Measurements from ENCODE around the gene SNF8. TPM values are rescaled to one million over a fixed set of nuclear protein-coding genes. Genes with fewer than 3 reads are reported as not detected.

SNF8 gene
- total RNA-seq, 1 donor from 2014 or later = 104 TPM

DNA sequence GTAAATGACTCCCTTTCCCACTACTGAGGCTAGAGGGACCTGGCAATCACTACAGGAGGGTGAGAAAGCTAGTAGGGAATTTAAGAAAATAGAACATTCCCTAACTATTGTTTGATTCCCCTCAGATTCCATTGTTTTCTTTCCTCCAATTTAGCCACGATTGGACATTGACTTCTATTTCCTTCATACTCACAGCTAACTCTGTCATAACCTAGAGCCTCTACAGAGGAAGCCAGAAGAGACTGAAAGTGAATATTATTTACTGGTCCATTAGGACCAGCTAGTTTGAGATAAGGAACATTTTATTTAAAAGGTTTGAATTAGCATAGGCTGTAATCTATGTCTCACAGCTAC lies 14.9 kb downstream of the SNF8 start:
- peak in 1 of 2 donors; percentile 13 for DNase-seq (ENCODE audit: low read depth in 2 of 2)

DNA sequence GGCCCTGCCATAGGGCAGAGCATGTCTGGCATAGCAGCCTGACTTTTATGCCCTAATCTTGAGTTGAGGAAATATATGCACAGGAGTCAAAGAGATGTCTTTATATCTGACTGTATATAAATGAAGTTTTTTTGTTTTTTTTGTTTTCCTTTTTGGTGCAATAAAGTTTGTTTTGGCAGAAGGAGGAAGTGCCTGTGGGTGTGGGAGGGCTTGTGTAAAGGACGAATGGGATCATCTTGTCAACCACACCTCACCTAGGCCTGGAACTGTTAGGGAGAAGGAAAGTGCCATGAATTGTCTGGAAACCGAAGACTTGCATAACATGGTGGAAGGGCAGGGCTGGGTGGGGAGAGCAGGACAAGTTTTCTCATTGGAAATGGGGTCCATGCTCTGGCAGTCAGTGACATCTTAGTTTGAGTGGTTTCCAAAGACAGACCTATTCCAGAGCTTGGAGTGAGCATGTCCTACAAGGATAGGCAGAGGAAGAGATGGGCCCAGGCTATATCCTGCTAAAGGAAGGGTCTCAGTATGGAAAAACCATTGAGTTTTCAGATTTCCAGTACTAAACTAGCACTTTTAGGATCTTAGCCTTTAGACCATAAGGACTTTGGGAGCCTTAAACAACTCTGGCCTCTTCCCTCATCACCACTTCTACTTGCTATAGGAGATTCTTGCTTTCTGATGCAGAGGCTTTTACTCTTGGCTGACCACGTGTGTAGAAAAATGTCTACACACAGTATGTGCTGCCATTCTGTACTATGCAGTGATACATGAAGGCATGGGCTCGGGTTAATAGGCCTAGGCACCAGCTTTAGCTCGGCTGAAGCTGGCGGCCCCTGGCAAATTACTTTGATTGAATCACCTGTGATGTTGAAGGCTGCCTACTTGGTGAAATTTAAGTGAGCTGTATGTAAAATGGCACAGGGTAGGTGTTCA lies 15.5 kb downstream of the SNF8 start:
- DNase-seq (ENCODE audit: low read depth in 2 of 2) = no peak

DNA sequence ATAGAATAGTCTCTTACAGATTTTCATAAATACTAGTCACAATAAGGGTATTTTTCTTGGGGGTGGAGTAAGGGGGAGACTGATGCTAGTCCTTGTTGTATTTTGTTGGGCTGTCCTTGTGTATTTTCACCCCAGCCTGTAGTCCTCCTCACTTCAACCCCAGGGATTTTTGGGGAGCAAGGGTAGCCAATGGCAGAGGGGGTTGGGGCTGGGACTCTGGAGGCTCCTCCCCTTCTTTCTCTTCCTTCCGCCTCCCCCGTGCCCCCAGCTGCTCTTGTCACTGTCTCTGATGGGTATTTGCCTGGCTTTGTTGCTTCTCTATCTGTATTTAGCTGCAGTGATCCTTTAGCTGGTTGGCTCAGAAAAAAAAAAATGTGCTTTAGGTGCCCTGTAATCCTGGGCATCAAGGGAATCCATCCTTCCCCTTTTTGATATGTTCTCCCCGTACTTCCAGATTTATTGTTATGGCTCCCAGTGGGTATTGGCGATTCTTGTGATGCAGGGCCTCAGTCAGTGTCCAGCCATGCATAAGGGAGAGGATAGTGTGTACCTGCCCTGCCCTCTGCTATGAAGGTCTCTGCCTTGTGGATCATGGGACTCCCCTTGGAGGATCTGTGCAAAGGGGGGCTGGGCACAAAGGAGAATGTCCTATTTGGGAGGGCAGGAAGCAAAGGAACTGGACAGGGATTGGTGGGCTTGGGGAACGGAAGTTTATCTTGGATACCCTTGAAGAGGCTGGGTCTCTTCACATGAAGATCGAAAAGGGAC lies 16.5 kb downstream of the SNF8 start:
- no peak for DNase-seq (ENCODE audit: low read depth in 2 of 2)

DNA sequence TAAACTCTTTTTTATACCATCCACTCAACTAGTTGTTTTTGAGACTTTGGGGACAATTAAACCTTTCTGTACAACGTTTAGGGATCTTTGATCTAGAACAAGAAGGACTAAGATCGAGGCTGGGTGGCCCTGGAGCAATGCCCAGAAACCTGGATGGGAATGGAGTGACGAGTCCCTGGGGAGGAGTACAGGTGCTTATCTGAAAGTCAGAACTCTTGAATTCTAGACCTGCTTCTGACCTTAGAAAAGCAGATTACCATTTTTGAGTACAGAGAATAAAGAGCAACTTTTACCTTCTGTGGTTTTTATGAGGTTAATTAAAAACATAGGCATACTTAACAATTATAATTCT lies 18.7 kb downstream of the SNF8 start:
- no peak for DNase-seq (ENCODE audit: low read depth in 2 of 2)

DNA sequence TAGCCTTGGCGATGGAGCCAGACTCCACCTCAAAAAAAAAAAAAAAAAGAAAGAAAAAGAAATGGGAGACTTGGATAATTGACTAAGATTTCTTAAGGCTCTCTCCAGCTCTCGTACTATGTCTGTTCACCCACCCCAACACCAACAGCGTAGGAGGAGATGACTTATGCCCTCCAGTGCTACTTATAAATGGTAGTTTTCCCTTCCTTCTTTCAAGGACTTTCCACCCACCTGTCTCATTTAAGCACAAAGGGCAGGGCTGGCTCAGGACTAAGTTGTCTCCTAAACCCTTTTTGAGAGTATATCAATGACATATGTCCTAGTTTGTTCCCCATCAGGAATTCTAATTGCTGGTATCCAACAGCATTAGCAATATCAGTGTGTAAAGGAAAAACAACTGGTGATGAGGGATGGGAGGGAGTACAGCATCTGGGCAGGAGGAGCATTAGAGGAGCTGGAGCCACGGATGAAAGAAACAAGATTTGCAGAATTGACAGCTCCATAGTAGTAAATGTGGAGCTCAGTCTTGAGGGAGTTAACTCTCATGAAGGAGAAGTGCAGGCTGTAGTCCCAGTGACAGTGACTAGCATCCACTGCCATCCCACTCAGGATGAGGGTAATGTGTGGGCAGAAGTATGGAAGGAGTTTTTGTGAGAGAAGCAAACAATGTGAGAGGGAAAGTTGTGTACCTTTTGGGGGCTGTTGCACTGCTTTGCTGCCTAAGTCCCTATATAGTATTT lies 19.2 kb downstream of the SNF8 start:
- DNase-seq (ENCODE audit: low read depth in 2 of 2) = no peak

DNA sequence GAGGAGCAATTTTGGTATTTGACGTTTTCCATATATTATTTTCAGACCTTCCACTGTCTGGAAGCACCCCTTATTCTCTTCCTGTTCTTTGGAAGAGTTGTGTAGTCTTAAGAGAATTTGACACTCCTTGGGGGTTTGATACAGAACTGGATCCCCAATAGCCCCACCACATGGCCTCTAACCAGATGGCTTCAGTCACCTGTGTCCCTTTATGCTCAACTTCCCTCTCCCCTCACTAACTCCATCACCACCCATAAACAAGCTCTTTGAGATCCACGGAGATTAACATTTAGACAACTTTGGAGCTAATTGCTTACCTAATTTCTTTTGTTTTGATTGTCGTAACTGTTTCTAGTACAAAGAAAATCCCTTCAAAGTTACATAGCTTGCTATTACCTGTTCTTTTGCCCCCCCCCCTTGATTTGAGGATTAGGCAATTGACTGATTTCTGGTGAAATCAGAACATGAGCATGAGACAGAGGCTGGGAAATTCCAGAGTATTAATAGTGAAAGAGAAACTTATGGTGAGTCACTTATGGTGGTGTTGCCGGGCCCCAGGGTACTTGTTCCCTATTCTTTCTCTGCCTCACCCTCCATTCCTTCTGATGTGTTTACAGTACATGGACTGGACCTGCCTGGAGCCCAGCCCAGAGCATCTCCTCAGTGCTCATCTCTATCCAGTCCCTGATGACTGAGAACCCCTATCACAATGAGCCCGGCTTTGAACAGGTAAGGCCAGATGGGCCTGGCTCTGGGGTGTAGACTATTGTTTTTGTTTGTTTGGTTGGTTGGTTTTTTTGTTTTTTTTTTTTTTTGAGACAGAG lies 29.0 kb downstream of the SNF8 start:
- peak; percentile 56 to 87 for DNase-seq (ENCODE audit: low read depth in 2 of 2)

DNA sequence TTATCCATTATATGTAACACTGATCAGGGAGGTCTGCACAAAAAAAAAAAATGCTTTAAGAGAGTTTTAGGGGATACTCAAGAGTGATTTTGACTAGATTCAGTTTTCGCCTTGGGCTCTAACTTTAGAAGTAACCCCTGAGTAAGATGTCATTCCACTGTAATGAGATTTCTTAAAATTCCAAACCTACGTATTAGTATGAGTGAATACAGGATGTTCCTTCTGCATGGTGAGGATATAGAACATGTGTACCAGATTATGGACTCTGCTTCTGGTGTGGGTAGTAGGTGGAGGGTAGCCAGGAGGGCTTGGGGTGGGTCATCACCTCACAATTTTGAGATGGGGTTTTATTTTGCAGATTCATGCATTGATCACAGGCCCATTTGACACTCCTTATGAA lies 32.2 kb downstream of the SNF8 start:
- DNase-seq (ENCODE audit: low read depth in 2 of 2) = no peak

DNA sequence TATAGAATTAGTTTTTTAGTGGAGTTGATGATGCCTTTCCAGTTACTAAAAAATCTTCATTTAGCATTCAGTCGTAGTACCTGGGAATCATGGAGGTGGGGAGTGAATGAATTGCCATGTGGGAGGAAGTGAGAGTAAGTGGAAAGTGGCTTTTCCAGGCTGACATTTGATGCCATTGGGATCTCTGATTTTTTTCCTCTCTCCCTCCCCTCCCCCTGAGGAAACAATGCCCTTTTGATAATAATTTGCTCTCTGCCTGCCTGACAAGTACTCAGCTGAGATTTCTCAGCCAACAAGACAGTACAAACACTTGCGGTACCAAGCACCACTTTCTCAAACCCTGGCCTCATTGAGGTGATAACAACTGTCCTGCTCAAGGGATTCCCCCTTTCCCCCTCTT lies 34.3 kb downstream of the SNF8 start:
- peak in 1 of 2 donors; percentile 22 for DNase-seq (ENCODE audit: low read depth in 2 of 2)

DNA sequence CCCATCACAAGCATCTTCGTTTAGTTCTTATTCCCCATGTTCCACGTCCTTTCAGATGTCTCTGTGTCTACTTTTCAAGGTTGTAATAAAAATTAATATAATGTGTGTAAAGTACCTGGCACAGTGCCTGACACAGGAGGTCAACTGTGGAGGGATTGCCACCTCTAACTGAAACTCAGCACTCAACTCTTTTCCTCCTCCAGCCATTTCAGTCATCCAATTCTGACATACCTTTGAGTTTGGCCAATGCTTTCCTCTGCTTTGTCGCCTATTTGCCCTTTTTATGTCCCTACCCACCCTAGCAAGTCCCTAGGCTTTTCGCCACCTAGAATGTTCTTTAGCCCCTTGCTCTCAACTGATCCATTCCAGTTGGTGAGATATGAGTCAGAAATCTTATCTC lies 34.9 kb downstream of the SNF8 start:
- DNase-seq (ENCODE audit: low read depth in 2 of 2) = peak; percentile 41 to 42

DNA sequence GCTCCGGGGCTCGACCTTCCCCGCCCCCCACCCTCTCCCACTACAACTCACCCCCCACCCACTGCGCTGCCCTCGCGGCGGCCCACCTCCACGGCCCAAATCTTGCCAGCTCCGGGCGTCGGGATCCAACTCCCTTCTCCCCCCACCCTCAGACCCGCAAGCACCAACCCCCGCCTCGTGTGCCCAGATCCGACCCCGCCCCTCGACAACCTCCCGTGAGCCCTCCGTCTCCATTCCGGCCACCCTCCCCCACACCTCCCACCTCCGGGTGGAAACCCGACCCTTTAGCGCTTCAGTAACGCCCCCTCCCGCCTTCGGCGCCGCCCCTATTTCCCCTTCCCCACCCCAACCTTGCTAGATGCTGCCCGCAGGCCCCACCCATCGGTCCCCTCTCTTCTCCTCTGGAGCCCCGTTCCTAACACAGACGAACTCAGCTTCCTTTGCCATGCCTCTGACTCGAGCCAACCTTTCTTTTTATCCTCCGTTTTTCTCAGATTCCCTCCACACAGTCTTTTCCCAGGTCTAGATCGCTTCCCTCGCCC lies 35.7 kb downstream of the SNF8 start:
- DNase-seq (ENCODE audit: low read depth in 2 of 2) = peak; percentile 89 to 93

DNA sequence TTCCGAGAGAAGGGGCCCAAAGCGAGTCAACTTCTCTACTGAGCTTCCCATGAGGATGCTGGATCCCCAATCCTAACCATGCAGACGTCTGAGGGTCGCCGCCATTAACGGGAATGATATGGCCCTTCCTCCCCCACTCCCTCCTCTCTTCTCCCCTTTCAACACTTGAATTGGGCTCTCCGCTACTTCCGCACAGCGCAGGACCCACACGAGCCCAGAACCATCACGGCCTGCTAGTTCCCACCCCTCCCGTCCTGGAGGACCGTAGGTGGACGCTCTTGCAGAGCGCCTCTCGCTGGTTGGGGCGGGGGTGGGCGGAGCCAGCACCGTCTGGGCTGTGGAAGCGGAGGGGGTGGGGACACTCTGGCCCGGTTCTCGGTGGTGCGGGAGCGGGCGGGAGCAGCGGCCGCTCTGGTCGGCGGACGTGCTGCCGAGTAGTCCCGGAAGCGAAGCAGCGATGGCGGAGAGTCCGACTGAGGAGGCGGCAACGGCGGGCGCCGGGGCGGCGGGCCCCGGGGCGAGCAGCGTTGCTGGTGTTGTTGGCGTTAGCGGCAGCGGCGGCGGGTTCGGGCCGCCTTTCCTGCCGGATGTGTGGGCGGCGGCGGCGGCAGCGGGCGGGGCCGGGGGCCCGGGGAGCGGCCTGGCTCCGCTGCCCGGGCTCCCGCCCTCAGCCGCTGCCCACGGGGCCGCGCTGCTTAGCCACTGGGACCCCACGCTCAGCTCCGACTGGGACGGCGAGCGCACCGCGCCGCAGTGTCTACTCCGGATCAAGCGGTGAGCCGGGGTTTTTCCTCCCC lies 36.4 kb downstream of the SNF8 start, which contains the start of gene UBE2Z:
TSS of gene UBE2Z (plus strand) at position 361 of the 797 bp plus-strand sequence. CDS start at position 458, 97 bp downstream.
- peak; percentile 96 to 97 for DNase-seq (ENCODE audit: low read depth in 2 of 2)

DNA sequence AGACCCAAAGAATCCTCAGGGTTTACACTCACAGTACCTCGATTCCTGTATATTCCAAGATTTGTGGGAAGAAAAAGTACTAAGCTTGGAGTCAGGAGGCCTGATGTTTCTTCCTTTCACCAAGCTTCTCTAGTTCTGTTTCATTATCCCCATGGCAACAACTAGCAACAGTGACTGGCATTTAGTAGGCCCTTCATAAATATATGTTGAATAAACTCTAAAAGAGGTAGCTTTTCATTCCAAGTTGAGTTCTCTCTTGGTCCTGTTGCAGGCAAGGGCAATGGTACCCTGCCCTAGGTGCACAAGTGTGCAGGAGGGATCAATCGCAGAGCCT lies 37.0 kb downstream of the SNF8 start:
- DNase-seq (ENCODE audit: low read depth in 2 of 2) = peak; percentile 76 to 79

DNA sequence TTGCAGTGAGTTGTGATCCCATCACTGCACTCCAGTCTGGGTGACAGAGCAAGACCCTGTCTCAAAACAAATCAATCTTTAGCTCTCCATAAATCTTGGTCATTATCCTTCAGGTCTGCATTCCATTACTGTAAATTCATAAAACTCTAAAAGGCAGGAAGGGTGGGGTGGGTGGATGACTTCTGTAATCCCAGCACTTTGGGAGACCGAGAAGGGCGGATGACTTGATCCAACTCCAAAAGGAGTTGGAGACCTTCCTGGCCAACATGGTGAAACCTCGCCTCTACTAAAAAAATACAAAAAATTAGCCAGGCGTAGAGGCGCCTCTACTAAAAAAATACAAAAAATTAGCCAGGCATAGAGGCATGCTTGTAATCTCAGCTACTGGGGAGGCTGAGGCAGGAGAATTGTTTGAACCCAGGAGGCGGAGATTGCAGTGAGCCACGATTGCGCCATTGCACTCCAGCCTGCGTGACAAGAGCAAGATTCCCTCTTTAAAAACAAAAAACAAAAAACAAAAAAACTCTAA lies 38.6 kb downstream of the SNF8 start:
- no peak for DNase-seq (ENCODE audit: low read depth in 2 of 2)

DNA sequence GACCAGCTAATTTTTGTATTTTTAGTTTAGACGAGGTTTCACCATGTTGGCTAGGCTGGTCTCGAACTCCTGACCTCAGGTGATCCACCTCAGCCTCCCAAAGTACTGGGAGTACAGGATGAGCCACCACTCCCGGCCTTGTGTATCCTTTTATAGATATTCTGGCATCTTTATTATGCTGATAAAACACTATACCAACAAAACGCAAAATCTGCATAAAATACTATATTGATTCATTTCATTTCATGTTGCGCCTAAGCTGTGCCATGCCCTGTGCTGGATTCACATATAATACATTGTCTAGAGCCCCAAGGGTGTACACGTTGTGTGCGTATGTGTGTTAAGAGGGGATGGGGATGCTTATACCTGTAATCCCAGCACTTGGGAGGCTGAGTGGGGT lies 40.2 kb downstream of the SNF8 start:
- no peak for DNase-seq (ENCODE audit: low read depth in 2 of 2)

DNA sequence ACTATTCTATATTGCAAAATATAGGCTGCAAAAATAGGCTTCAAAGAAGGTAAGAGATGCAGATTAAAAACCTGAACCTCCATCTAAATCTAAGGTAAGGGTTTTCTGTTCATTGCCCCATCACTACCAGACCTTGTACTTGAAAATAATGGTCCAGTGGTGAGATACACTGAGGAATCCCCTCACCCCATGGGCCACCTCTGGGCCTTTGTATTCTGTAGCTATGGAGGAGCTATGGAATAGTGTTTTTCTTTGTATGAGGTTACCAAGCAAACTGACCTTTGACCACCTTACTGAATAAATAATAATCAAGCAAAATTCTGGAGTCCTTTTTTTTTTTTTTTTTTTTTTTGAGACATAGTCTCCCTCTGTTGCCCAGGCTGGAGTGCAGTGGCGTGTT lies 41.2 kb downstream of the SNF8 start:
- DNase-seq (ENCODE audit: low read depth in 2 of 2) = no peak

DNA sequence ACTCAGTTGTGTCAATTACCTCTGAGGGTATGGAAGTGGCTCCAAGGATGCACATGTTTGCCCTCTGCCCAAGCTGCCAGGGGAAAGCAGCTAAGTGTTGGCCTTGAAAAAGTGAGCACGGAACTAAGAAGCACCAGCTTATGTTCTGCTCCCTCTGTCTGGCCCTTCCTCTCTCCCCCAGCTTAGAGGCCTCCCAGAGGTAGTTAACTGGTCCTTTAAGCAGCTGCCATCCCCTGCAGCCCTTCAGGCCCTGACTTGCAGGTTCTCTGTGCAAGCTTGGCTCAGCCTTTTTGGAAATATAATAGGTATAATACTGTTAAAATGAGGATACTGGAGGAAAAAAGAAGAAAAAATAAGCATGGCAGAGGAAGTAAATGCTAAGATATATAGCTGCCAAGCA lies 43.4 kb downstream of the SNF8 start:
- DNase-seq (ENCODE audit: low read depth in 2 of 2) = no peak

DNA sequence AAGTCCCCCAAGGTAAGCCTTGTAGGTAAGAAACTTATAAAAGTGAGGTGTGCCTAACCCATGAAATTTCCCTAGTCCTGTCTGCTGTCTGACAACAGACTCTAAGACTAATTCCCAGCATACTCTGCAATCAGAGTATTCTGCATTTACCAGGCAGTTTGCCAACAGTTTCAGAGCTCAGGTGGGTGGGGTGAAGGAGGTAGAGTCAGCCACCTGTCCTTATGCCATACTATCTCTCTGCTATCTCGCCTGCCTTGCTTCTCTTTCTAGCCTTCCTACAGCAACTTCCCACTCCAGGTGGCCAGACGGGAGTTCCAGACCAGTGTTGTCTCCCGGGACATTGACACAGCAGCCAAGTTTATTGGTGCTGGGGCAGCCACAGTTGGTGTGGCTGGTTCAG lies 49.8 kb downstream of the SNF8 start:
- DNase-seq (ENCODE audit: low read depth in 2 of 2) = no peak

DNA sequence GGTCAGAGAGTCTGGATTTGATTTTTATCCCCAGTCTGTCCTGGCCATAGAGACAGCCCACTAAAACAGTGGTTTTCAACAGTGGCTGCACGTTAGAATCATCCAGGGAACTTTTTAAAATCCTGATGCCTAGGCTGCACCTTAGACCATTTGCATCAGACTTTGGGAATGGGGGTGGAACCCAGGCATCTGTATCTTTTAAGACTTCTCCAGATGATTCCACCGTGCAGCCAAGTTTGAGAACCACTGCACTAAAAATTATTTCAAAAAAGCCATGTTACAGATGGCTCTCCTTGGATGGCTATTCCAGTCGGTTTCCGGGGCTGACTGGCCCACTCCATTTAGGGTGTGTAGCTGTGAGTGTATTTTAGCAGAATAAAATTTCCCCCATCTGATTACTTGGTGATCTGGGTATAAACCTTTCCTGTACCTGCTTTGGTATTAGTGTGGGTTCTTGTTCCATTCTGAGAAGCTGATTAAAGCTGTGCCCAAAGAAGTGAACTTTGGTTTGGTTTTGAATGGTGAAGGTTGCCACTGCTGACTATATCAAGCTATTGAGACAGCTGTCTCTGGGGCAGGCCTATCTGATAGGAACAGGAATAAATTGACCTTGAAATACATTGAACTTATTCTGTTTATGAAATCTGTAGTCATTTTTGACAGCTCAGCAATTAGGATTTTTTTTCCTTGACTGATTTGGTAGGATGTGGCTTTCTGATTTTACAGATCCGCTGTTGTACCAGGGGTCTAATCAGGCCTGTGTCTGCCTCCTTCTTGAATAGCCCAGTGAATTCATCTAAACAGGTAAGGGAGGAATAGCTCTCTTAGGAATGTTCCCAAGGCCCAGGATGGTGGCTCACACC lies 50.8 kb downstream of the SNF8 start:
- DNase-seq (ENCODE audit: low read depth in 2 of 2) = no peak

Data from lung microvascular endothelial cell (primary cell).